ENCODE data around the gene CELF3. TPM values are rescaled to one million over a fixed set of nuclear protein-coding genes. Genes with fewer than 3 reads are reported as not detected.
"Not testable (repeated sequence)": the region's sequence is repeated elsewhere in the genome, so short reads cannot be mapped to it uniquely, and the experiment has no call there.

CELF3 gene
- not detected for total RNA-seq

DNA sequence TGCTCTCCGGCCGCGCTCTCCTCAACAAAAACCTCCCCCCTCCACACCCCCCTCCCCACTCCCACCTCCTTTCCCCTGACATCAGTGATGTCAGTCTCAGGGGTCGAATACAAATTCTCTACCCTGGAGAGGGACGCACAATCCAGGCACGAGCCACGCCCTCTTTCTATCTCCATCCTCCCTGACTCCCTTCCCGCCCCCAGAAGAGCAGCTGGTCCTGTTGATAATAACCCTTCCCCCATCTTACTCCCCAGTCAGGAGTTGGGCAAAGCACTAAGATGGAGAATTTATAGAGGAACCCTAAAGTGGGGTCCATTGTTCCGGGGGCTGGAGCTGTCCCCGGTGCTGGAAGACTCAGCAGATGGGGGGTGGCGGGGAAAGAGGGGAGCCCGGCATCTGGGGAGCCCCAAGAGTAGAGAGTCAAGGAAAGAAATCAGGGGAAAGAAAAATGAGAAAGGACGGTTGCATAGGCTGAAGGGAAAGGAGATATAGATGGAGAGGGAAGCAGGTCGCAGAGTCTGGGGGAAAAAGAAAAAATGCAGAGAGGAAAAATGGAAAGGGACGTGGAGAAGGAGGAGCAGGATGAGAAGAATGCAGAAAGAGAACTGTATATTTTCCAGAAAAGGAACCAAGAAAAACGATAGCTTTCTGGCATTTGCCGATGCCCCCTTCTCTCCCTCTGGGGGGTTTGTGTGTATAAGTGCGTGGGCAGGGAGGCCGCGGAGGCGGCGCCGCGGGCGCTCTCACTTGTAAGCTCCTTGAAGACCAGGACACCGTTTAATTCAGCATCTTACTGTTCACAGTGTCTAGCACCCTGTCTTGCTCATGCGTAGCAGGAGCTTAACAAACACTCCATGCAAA, at the start of gene CELF3:
TSS of gene CELF3 (minus strand) at position 33 of the 861 bp plus-strand sequence. CDS start 783 bp downstream, outside the sequence.
- CTCF ChIA-PET, result interaction anchor here (0.7 kb wide), 1 partner anchor 105 kb away, joined by 3 read pairs; the partner anchor contains the start of gene SNX27
- POLR2A ChIA-PET, result no interaction called here

DNA sequence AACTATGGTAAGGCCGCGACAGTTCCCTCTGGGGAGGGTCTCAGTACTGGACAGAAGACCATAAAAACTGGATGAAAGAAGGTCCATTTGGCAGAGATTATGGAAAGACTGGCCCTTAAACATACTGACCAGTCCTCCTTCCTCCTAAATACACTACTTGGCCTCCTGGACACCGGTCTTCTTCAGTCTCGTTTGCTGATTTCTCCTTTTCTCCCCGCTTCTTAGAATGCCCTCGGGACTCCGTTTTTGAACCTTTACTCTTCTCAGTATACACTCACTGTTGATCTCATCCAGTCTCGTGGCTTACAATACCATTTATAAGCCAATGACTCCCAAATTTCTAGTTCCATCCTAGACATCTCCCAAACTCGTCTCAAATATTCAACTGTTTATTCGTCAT, 47.4 kb upstream of the CELF3 start:
- POLR2A ChIA-PET, result interaction anchor here (1.1 kb wide), 1 partner anchor 27 kb away, joined by 3 read pairs; no protein-coding TSS in a partner anchor
- CTCF ChIA-PET, result interaction anchor here (1.1 kb wide), 1 partner anchor 72 kb away, joined by 5 read pairs; no protein-coding TSS in a partner anchor

DNA sequence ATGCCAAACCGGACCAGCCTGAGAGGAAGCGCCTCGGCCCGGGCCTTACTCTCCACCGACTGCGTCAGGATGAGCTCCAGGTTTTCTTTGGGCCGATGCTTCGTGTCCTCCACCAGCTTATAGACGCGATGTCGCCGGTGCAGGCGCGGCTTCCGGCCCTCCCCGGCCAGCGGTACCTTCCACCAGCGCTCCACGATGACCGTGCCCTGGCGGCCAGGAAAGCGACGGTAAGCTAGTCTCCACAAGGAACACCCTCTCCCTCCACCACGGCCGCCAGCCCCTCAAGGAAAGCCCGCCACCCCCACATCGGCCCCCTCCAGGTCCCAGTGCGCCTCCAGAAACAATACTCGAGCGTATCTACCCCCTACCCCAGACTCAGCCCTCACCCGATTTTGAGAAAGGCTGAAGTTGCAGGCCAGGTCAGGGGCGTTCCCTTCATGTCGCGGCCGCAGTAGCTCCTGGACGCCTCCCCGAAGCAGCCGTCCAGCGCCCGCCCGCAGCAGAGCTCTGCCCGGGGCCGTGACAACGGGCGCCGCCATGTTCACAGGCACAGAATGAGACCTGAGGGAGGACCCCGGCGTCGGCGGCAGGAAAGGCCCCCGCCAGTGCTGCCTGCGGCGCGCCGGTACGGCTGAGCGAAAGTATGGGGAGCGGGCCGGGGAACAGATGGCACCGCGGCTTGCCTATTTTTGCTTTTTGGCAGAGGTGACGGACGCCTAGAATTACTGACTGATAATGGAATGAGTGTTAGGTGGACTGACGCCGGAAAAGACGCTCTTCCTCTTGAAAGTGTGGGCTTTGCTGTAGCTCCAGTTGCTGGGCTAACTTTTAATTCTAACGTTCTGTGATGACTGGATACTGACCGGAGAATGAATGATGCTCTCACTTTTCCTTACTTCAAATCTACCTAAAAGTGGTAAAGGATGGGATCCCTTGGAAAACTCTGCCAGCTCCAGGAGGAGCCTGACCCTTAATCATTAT, 46.6 kb upstream of the CELF3 start, which contains the start of gene MRPL9:
TSS of gene MRPL9 (minus strand) at position 556 of the 981 bp plus-strand sequence. CDS start at position 539, 17 bp downstream.
- CTCF ChIA-PET, result interaction anchor here (1.1 kb wide), 2 partner anchors 65 to 73 kb away, joined by 3 to 5 read pairs; no protein-coding TSS in a partner anchor

DNA sequence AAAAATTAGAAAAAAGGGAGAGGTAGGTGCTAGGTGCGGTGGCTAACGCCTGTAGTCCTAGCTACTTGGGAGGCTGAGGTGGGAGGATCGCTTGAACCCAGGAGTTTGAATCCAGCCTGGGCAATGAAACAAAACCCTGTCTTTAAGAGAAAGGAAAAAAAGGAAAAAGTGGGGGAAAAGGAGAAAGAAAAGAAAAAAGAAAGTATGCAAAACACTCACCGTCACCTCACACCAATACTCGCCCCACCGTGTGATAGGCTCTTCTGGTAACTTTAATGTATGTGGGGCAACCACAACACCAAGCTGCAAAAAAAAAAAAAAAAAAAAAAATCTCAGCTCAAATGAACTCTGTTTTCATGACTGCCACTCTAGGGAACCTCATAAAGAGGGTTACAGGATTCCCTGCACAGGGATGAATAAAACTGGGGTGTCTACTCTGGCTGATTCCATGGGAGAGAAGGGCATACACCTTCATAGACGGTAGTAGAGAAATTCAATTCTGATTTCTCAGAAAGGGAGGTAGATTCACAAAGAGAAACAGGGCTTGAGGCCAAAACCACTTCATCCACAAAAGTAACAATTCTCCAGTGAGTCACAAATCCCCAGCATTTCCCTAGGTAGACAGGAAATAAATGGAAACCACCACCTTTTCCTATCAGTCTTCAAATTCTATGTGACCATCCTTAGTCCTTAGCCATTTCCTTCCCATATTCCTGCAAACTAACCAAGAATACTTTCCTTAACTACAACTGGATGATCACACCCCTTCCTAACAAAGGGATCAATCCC, 44.2 kb upstream of the CELF3 start:
- POLR2A ChIA-PET, result no interaction called here
- CTCF ChIA-PET, result interaction anchor here (0.8 kb wide), 1 partner anchor 144 kb away, joined by 3 read pairs; no protein-coding TSS in a partner anchor

More for the DNA sequence above, 46.6 kb upstream of the CELF3 start, which contains the start of gene MRPL9:
- POLR2A ChIA-PET, result interaction anchor here (0.9 to 1.4 kb wide), 4 partner anchors 26 to 83 kb away, joined by 3 to 5 read pairs (median 4); partner anchors contain the start of gene C2CD4D

DNA sequence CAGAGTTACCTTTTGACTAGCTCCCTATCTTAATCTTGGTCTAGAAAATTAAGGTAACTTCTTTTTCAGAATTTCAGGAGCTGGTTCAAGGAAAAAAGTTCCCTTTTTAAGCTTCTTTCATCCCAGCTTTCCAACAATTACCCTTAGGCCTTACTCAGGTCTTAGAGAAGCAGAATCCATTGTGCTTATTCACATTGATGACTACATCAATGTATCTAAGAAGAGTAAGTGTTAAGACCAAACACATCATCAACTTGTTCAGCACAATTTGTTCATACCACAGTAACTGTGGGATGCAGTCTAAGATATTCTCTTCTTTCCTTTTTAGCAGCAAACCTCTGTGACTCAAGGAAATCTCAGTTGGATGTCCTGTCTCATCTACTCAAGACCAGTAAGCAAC, 42.6 kb upstream of the CELF3 start:
- CTCF ChIA-PET, result interaction anchor here (0.7 kb wide), 1 partner anchor 306 kb away, joined by 3 read pairs; no protein-coding TSS in a partner anchor
- POLR2A ChIA-PET, result no interaction called here

DNA sequence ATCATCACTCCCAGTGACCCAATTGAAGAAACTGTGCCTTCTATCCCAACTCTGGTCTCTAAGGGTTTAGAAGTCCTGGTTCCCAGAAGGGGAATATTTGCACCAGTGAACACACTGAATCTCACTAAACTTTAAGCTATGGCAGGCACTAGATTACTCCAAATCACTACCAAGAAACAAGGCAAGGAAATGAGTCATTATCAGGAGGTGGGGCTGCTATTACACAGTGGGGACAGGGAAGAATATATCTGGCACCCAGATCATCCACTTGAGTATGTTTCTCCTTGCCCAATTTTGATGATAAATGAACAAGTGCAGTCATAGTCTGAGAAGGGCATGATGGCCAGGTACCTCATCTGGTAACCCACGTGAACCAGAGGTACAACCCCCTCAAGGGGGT, 39.7 kb upstream of the CELF3 start:
- POLR2A ChIA-PET, result no interaction called here
- CTCF ChIA-PET, result no interaction called here

DNA sequence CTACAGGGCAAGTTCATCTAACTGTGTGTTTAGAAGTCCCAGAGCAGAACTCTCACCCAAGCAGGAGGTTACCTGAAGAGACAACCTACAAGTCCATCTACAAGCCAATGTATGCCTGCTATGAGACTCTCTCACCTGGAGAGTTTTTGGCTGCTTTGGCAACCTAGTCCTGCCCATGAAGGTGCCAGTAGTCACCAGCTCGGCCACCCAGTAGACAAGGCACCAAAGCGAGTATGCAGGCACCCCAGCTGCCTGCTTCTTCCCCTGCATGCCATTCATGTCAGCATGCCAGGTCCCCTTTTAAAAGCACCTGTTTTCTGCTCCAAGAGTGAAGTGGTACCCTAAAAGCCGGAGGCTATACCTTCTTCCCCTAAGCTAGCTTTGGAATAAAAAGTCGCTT, 24.9 kb upstream of the CELF3 start:
- ChIA-PET CTCF (interaction anchor here (0.7 kb wide), 1 partner anchor 148 kb away, joined by 3 read pairs; no protein-coding TSS in a partner anchor), POLR2A (no interaction called here)

DNA sequence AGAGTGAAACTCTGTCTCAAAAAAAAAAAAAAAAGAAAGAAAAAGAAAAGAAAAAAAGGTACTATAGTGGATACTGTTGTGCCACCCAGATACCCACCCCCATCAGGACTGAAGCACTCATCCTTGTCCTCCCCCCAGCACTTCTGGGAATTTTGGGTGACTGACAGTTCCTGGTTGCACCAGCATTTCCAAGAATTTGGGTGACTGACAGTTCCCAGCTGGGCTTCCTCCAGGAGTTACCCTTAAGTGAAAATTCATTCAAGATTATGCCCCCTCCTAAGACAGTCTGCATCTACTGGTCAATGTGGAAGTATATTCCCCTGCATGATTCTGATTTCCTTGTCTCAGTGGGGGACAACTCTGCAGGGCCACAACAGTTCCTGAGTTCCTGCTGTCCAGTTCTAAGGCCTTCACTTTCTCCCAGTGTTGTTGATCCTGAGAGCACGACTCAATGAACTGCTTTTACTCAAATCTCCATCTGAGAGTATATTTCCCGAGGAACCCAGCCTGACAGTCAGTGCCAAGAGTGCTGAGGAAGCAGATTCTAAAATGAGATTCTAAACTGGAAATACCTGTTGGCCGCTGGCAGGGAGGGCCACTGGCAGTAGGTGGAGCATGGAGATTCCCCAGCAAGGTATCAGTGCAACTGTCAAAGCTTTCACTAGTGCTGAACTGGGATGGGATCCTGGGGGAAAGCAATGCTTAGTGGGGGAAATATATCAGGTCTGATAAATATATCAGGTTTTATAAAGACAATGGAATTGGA, 23.2 kb upstream of the CELF3 start:
- CTCF ChIA-PET, result no interaction called here
- POLR2A ChIA-PET, result no interaction called here

DNA sequence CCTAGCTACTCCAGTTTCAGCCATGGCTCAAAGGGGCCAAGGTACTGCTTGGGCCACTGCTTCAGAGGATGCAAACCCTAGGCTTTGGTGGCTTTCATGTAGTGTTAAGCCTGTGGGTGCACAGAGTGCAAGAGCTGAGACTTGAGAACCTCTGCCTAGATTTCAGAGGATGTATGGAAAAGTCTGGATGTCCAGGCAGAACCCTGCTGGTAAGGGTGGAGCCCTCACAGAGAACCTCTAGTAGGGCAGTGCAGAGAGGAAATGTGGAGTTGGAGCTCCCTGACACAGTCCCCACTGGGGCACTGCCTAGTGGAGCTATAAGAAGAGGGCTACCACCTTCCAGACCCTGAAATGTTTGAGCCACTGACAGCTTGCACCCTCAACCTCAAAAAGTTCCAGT, 20.9 kb upstream of the CELF3 start:
- ChIA-PET POLR2A (interaction anchor here (0.7 kb wide), 1 partner anchor 144 kb away, joined by 3 read pairs; no protein-coding TSS in a partner anchor), CTCF (interaction anchor here (1.4 kb wide), 1 partner anchor 144 kb away, joined by 5 read pairs; no protein-coding TSS in a partner anchor)

DNA sequence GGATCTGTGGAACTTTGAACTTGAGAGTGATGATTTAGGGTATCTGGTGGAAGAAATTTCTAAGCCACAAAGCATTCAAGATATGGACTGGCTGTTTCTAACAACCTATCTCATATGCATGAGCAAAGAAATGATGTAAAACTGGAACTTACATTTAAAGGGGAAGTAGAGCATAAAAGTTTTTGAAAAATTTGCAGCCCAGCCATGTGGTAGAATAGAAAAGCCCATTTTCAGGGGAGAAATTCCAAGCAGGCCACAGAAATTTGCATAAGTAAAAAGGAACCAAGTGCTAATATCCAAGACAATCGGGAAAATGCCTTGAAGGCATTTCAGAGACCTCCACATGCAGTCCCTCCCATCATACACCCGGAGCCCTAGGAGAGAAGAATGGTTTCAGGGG, 20.4 kb upstream of the CELF3 start:
- ChIA-PET CTCF (interaction anchor here (1.4 kb wide), 1 partner anchor 143 kb away, joined by 5 read pairs; no protein-coding TSS in a partner anchor), POLR2A (interaction anchor here (0.7 kb wide), 1 partner anchor 143 kb away, joined by 3 read pairs; no protein-coding TSS in a partner anchor)

DNA sequence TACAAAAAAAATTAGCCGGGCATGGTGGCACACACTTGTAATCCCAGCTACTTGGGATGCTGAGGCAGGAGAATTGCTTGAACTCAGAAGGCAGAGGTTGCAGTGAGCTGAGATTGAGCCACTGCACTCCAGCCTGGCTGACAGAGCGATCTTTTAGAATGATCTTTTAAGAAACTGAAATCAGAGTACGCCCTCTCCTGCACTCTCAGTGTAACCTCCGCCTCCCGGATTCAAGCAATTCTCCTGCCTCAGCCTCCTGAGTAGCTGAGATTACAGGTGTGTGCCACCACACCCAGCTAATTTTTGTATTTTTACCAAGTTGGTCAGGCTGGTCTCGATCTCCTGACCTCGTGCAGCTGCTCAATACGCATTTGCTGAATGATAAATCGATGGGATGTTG, 17.4 kb upstream of the CELF3 start:
- POLR2A ChIA-PET, result not testable (repeated sequence)
- CTCF ChIA-PET, result interaction anchor here (0.9 to 1.8 kb wide), 4 partner anchors 102 to 287 kb away, joined by 3 to 4 read pairs (median 4); no protein-coding TSS in a partner anchor

DNA sequence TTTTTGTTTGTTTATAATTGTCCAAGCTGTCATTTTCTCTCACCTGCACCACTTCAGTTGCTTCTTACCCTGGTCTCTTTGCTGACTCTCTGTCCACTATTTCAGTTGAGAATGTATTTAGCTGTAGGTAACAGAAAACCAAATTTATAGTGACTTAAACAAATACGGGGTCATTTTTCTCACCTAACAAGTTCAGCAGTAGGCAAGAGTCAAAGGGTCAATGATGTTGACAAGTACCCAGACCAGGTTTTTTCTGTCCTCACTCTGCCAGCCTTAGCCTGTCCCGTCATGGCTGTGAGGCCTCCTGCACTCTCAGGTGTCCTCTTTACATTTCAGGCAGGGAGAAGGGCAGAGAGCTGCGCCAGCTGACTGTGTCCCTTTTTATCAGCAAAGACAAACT, 16.5 kb upstream of the CELF3 start:
- POLR2A ChIA-PET, result no interaction called here
- CTCF ChIA-PET, result no interaction called here

DNA sequence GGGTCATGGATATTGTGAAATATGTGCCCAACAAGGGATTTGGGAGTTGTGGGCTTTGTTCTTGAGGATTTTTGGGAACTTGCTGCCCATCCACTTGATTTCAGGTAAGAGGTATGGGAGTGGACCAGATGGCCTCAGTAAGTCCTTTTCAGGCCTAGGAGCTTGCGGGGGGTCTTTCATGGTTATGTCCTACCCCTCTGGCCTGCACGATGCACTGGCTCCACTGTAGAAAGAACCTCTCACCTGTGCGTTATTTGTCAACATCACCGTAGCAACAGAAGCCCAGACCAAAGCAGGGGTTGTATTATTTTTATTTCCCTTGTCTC, 13.3 kb upstream of the CELF3 start:
- ChIA-PET CTCF (no interaction called here), POLR2A (no interaction called here)

DNA sequence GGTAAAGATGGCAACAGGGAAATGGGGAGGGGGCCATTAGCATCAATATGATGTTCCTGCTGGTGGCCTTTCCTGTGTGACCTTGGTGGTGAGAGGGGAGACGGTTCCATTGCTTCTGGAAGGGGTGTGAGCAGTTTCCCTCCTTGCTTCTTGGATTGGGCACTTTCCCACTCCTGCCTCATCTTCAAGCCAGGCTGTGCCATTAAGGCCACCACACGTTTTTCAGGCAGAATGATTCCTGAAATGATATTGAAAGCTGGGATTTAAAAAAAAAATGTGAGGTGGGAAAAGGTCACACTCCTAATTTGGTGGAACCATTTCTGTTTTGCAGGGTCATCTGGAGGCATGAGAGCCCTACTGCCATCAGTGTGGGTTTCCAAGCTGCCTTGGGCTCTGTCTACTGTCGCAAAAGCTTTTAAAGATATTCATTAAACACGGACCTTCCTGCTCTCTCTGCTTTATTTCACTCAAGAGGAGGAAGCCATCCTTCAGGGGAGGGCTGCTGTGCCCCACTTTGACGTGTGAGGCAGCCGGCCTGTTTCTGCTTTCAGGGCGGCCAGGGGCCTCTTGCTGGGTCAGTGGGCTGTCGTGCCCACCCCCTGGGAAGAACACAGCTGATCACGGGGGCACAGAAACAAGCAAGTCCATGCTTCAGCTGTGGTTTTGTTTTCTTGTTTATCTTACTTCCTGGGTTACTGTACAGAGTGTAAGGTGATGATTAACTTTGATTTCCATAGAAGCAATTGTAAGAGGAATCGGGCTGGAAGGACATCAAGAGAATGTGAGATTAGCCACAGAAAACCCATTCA, 12.8 kb upstream of the CELF3 start:
- ChIA-PET POLR2A (no interaction called here), CTCF (no interaction called here)

DNA sequence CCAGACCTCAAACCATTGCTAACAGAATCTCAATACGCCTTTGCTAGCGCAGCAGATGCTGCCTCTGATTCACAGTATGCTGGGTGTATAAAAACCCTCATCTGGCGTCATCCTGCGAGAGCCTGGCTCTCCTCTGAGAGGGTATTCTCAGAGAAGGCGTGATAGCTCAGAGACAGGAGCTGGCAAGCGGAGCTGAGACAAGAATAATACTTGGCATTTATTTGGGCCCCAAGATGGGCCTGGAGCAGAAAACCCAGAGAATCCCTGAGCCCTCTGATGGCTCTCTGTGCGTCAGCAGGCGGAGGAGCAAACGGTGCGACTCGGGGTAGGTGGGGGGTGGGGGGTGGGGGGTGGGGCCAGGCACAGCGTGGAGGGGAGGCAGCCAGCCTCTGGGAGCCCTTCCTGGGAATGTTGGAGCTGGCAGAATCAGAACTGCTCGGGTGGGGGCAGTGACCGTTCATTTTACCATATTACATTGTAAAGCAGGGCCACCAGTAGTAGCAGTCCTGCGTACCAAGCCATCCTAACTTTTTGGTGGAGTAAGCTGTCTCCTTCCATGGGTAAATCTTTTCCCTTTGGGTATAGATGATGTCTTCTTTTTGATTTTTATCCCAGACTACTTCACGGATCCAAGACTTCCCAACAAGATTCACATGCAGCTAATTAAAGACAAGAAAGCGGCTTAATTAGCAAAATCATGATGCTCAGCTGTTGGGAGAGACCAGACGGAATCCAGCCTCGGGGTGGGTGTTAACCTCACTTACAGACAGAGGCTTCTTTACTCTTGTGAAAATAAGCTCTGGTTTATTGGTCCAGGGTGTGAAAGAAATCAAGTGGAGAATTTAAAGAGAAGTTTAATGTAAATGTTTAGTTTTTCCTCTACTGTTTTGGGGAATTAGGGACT, 11.8 kb upstream of the CELF3 start:
- ChIA-PET CTCF (no interaction called here), POLR2A (no interaction called here)

DNA sequence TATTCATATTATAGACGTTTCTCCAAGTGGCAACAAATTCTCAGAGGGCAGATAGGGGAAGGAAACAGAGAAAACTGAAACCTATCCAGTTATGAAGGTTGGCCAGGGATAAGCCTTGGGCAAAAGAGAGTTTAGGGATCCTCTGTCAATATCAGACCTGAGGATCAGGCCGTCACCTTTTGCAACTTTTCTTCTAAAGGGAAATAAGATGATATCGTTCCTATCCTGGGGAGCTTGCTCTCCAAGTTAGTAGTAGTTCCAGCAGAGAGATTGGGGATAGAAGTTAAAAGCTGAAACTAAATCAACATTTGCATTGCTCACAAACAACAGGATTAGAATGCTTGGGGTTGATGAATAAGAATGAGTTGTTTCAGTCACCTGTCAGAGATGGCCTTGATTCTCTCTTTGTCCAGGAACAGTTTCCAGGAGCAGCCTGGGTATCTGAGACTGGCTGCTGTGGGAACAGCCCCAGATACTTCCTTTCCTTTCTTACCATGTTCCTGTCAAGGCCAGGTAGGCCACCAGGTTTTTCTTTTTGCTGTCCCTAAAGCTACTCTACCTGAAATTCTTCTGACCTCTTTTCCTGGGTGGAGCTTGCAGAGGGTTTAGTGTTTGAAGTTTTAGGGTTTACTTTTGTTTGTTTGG, 7.2 kb upstream of the CELF3 start:
- CTCF ChIA-PET, result no interaction called here

More for the DNA sequence above, 7.2 kb upstream of the CELF3 start:
- POLR2A ChIA-PET, result no interaction called here

All from activated CD8-positive, alpha-beta memory T cell treated with anti-CD3 and anti-CD28 coated beads for 36 hours (primary cell).